HepG2 (cell line): ENCODE measurements around the gene SLC16A3. TPM values are rescaled to one million over a fixed set of nuclear protein-coding genes. Genes with fewer than 3 reads are reported as not detected.
A peak's percentile ranks its signal among the peaks of the same experiment; 100 is the strongest.

ENCODE experiments used
- FOXM1 ChIP-seq: sonication (generic); formaldehyde crosslinking; IDR thresholded peaks from 2 replicates; pipeline ENCODE4 v1.5.0; 2020; ENCODE audit warnings: missing genetic modification reagents
- GABPB1 ChIP-seq: IDR thresholded peaks from 2 replicates; pipeline ENCODE4 v1.6.1; 2016; ENCODE audit warnings: mild to moderate bottlenecking, missing genetic modification reagents, moderate library complexity, missing compliant biosample characterization
- GATAD2A ChIP-seq: IDR thresholded peaks from 2 replicates; pipeline ENCODE4 v1.6.1; 2016
- GLI4 ChIP-seq: sonication (generic); formaldehyde crosslinking; IDR thresholded peaks from 2 replicates; pipeline ENCODE4 v1.5.1; 2020; ENCODE audit warnings: missing genetic modification reagents, mild to moderate bottlenecking, moderate library complexity, borderline replicate concordance
- HOXA7 ChIP-seq: sonication (generic); formaldehyde crosslinking; IDR thresholded peaks from 2 replicates; pipeline ENCODE4 v1.8.1; 2022; ENCODE audit warnings: mild to moderate bottlenecking, missing genetic modification reagents, moderate library complexity
- JDP2 ChIP-seq: sonication (generic); formaldehyde crosslinking; IDR thresholded peaks from 2 replicates; pipeline ENCODE4 v1.8.1; 2022; ENCODE audit warnings: missing genetic modification reagents, borderline replicate concordance
- KDM2A ChIP-seq: sonication (generic); formaldehyde crosslinking; IDR thresholded peaks from 2 replicates; pipeline ENCODE4 v1.4.0; 2020; ENCODE audit warnings: low read depth, missing genetic modification reagents, borderline replicate concordance
- KMT2B ChIP-seq: IDR thresholded peaks from 2 replicates; pipeline ENCODE4 v1.6.1; 2016; ENCODE audit warnings: missing genetic modification reagents, missing compliant biosample characterization
- NFYB ChIP-seq: sonication (generic); formaldehyde crosslinking; IDR thresholded peaks from 2 replicates; pipeline ENCODE4 v1.4.0; 2020; ENCODE audit warnings: missing genetic modification reagents
- ONECUT2 ChIP-seq: sonication (generic); formaldehyde crosslinking; IDR thresholded peaks from 2 replicates; pipeline ENCODE4 v1.4.0; 2020; ENCODE audit warnings: missing genetic modification reagents
- PHF21A ChIP-seq: sonication (generic); formaldehyde crosslinking; IDR thresholded peaks from 2 replicates; pipeline ENCODE4 v1.5.0; 2020; ENCODE audit warnings: mild to moderate bottlenecking, missing genetic modification reagents
- RAD51 ChIP-seq: fragments of 450-650 bp; IDR thresholded peaks from 2 replicates; pipeline ENCODE4 v1.6.1; 2016; ENCODE audit warnings: borderline replicate concordance
- SCMH1 ChIP-seq: sonication (generic); formaldehyde crosslinking; IDR thresholded peaks from 2 replicates; pipeline ENCODE4 v1.9.0; 2021; ENCODE audit warnings: missing genetic modification reagents, mild to moderate bottlenecking, borderline replicate concordance
- ZBTB1 ChIP-seq: sonication (generic); formaldehyde crosslinking; IDR thresholded peaks from 2 replicates; pipeline ENCODE4 v1.4.0; 2020; ENCODE audit warnings: missing genetic modification reagents, borderline replicate concordance
- ZNF574 ChIP-seq: sonication (generic); formaldehyde crosslinking; IDR thresholded peaks from 2 replicates; pipeline ENCODE4 v1.4.0; 2020; ENCODE audit warnings: missing genetic modification reagents
- ZNF598 ChIP-seq: sonication (generic); formaldehyde crosslinking; IDR thresholded peaks from 2 replicates; pipeline ENCODE4 v1.5.1; 2020; ENCODE audit warnings: mild to moderate bottlenecking, missing genetic modification reagents, borderline replicate concordance
- ZNF674 ChIP-seq: sonication (generic); formaldehyde crosslinking; IDR thresholded peaks from 2 replicates; pipeline ENCODE4 v1.5.0; 2020; ENCODE audit warnings: low read depth, mild to moderate bottlenecking, missing genetic modification reagents
- ZNF891 ChIP-seq: sonication (generic); formaldehyde crosslinking; IDR thresholded peaks from 2 replicates; pipeline ENCODE4 v1.5.0; 2020; ENCODE audit warnings: mild to moderate bottlenecking, missing genetic modification reagents
- polyA plus RNA-seq, 8 experiments: library from polyadenylated mRNA; depleted of rRNA in 3 of 8; stranded (reverse) in 7 of 8; unstranded in 1 of 8; fragments of >200 nt; fragmentation: Illumina TruSeq in 4 of 8; extraction: Trizol in 4 of 8; gene quantifications; 2 replicates each; pipeline versions ENCODE4 v1.2.1 to v1.2.3, GENCODE V29; 2011 to 2016; ENCODE audit warnings: low read depth in 4 of 8, missing spikeins in 1 of 8, mixed read lengths in 1 of 8; ENCODE audit not compliant: insufficient read depth in 1 of 8
- total RNA-seq, 5 experiments: library from RNA; depleted of rRNA; stranded (reverse); fragments of >200 nt; fragmentation: Illumina TruSeq; extraction: Trizol; gene quantifications; 2 replicates each; pipeline ENCODE4 v1.2.3, GENCODE V29; 2016; ENCODE audit warnings: low read depth in 1 of 5
- TF ChIP-seq, protein P1 (sequence below): sonication (generic); formaldehyde crosslinking; IDR thresholded peaks from 2 replicates; pipeline ENCODE4 v1.5.0; 2020; ENCODE audit warnings: mild to moderate bottlenecking, missing genetic modification reagents, borderline replicate concordance
- TF ChIP-seq, protein P2 (sequence below): sonication (generic); formaldehyde crosslinking; IDR thresholded peaks from 2 replicates; pipeline ENCODE4 v1.4.0; 2020; ENCODE audit warnings: missing genetic modification reagents, borderline replicate concordance
- TF ChIP-seq, protein P3 (sequence below): IDR thresholded peaks from 2 replicates; pipeline ENCODE4 v1.6.1; 2012; ENCODE audit warnings: inconsistent platforms
- TF ChIP-seq, protein P4 (sequence below): sonication (generic); formaldehyde crosslinking; IDR thresholded peaks from 2 replicates; pipeline ENCODE4 v1.8.0; 2022; ENCODE audit warnings: missing genetic modification reagents, mild to moderate bottlenecking, borderline replicate concordance

SLC16A3 gene
- total and polyA plus RNA-seq, 2 of the 13 experiments (the other 11 are each of a cell fraction or from before 2014, with no cell fraction given), result 242 to 349 TPM

DNA sequence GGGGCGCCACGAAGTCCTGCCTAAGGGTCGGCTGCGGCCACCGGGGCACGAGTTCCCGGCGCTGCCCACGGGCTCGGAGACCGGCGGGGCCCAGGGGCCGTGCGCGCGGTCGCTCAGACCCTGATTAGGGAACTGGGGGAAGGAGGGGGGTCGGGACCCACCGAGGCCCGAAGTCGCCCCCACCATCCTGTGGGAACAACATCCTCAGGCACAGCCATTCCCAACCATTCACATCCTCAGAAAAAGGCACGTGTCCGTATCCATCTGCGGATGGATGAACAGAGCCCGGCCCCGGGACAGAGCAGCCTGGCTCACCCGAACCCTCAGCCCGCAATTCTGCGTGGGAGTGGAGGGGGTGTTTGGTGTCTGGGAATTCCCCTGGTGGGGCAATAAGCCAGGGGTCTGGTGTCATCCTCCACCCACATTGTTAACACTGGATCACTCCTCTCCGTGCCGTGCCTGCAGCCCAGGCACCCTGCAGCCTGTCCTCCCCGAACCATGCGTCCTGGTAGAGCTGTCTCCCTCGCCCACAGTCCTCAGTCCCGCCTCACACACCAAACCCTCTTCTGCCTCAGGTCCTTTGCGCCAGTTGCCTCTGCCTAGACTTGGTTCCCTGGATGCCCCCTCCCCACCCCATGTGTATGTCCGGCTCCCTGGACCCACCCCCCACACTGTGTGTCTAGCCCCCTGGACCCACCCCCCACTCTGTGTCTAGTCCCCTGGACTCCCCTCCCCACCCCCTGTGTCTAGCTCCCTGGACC is 15.4 kb upstream of the SLC16A3 start (continued):
- TF ChIP-seq NFYB (peak; percentile 59; the same call in 1 of the 2 replicates), ZBTB1 (CRISPR knock-in tag) (no peak), KDM2A (CRISPR knock-in tag) (0 out of 2 replicates have a peak, but pooled peaks have one; percentile 2), ZNF598 (CRISPR knock-in tag) (no peak), ZNF674 (no peak), SCMH1 (CRISPR knock-in tag) (no peak), GLI4 (no peak), GATAD2A (CRISPR knock-in tag) (peak; percentile 20; the same call in 1 of the 2 replicates), PHF21A (no peak), RAD51 (peak; percentile 25; the same call in 1 of the 2 replicates), FOXM1 (no peak), JDP2 (no peak), HOXA7 (CRISPR knock-in tag) (no peak), ZNF891 (CRISPR knock-in tag) (no peak), ZNF574 (CRISPR knock-in tag) (peak; percentile 8; the same call in 1 of the 2 replicates), KMT2B (no peak), ONECUT2 (CRISPR knock-in tag) (no peak), GABPB1 (CRISPR knock-in tag) (no peak; the same call in 1 of the 2 replicates)
- TF ChIP-seq, protein P1, sequence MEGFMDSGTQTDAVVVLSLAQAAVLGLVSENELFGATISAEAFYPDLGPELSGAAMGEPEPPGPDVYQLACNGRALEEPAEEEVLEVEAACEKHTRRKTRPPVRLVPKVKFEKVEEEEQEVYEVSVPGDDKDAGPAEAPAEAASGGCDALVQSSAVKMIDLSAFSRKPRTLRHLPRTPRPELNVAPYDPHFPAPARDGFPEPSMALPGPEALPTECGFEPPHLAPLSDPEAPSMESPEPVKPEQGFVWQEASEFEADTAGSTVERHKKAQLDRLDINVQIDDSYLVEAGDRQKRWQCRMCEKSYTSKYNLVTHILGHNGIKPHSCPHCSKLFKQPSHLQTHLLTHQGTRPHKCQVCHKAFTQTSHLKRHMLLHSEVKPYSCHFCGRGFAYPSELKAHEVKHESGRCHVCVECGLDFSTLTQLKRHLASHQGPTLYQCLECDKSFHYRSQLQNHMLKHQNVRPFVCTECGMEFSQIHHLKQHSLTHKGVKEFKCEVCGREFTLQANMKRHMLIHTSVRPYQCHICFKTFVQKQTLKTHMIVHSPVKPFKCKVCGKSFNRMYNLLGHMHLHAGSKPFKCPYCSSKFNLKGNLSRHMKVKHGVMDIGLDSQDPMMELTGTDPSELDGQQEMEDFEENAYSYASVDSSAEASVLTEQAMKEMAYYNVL (CRISPR knock-in tag), result no peak
- TF ChIP-seq, protein P2, sequence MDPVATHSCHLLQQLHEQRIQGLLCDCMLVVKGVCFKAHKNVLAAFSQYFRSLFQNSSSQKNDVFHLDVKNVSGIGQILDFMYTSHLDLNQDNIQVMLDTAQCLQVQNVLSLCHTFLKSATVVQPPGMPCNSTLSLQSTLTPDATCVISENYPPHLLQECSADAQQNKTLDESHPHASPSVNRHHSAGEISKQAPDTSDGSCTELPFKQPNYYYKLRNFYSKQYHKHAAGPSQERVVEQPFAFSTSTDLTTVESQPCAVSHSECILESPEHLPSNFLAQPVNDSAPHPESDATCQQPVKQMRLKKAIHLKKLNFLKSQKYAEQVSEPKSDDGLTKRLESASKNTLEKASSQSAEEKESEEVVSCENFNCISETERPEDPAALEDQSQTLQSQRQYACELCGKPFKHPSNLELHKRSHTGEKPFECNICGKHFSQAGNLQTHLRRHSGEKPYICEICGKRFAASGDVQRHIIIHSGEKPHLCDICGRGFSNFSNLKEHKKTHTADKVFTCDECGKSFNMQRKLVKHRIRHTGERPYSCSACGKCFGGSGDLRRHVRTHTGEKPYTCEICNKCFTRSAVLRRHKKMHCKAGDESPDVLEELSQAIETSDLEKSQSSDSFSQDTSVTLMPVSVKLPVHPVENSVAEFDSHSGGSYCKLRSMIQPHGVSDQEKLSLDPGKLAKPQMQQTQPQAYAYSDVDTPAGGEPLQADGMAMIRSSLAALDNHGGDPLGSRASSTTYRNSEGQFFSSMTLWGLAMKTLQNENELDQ, result no peak
- TF ChIP-seq, protein P3, sequence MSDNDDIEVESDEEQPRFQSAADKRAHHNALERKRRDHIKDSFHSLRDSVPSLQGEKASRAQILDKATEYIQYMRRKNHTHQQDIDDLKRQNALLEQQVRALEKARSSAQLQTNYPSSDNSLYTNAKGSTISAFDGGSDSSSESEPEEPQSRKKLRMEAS, result peak; percentile 56; the same call in 1 of the 2 replicates
- TF ChIP-seq, protein P4, sequence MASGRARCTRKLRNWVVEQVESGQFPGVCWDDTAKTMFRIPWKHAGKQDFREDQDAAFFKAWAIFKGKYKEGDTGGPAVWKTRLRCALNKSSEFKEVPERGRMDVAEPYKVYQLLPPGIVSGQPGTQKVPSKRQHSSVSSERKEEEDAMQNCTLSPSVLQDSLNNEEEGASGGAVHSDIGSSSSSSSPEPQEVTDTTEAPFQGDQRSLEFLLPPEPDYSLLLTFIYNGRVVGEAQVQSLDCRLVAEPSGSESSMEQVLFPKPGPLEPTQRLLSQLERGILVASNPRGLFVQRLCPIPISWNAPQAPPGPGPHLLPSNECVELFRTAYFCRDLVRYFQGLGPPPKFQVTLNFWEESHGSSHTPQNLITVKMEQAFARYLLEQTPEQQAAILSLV (CRISPR knock-in tag), result 0 out of 2 replicates have a peak, but pooled peaks have one; percentile 2
